CD4-positive, alpha-beta T cell treated with Interleukin-15 for 1 hour (primary cell): ENCODE results near the gene IL37.

ENCODE experiments used
- DNase-seq: peaks from one replicate; pipeline ENCODE4 v3.0.0-alpha.2; 2020

Gene IL37

GRCh38 chr2:112910865-112911264 is at the start of gene IL37:
IL37 (plus strand) TSS chr2:112911165; CDS start chr2:112913013, 1,848 bp downstream.
- DNase-seq: no peak

- no peak for DNase-seq
These were observed 46.9 kb upstream of the IL37 start for GRCh38 chr2:112864072-112864471.

- no peak for DNase-seq
These were observed 44.7 kb upstream of the IL37 start for GRCh38 chr2:112866128-112866835.

- no peak for DNase-seq
These were observed 43.0 kb upstream of the IL37 start for GRCh38 chr2:112867701-112868631.

- DNase-seq: peak; percentile 59
These were observed 41.6 kb upstream of the IL37 start for GRCh38 chr2:112869258-112869842.

- DNase-seq: no peak
These were observed 39.8 kb upstream of the IL37 start for GRCh38 chr2:112870841-112871835.

GRCh38 chr2:112876257-112876970 is 34.6 kb upstream of the IL37 start:
- DNase-seq: no peak

- no peak for DNase-seq
These were observed 34.0 kb upstream of the IL37 start for GRCh38 chr2:112876971-112877361.

- DNase-seq: no peak
These were observed 33.5 kb upstream of the IL37 start for GRCh38 chr2:112877423-112877822.

- DNase-seq: no peak
These were observed 31.4 kb upstream of the IL37 start for GRCh38 chr2:112879491-112880041.

GRCh38 chr2:112880091-112880531 is 30.9 kb upstream of the IL37 start:
- peak; percentile 39 for DNase-seq

GRCh38 chr2:112880696-112881095 is 30.3 kb upstream of the IL37 start:
- no peak for DNase-seq

- DNase-seq: peak; percentile 67
These were observed 29.6 kb upstream of the IL37 start for GRCh38 chr2:112881217-112881985.

- DNase-seq: no peak
These were observed 27.3 kb upstream of the IL37 start for GRCh38 chr2:112883669-112884068.

- peak; percentile 68 for DNase-seq
These were observed 26.0 kb upstream of the IL37 start for GRCh38 chr2:112884869-112885505.

- no peak for DNase-seq
These were observed 25.5 kb upstream of the IL37 start for GRCh38 chr2:112885506-112885902.

GRCh38 chr2:112886291-112886690 is 24.7 kb upstream of the IL37 start:
- DNase-seq: no peak

GRCh38 chr2:112887964-112888749 is 22.8 kb upstream of the IL37 start:
- DNase-seq: peak; percentile 20

- DNase-seq: no peak
These were observed 21.0 kb upstream of the IL37 start for GRCh38 chr2:112889976-112890375.
